HG02840 (cell line): ENCODE measurements around the gene C3.
A peak's percentile ranks its signal among the peaks of the same experiment; 100 is the strongest.
"Not testable (repeated sequence)": the region's sequence is repeated elsewhere in the genome, so short reads cannot be mapped to it uniquely, and the experiment has no call there.

Experiments used
- ATAC-seq: cut with Tn5 transposase; IDR thresholded peaks from one replicate; pipeline ENCODE4 v1.9.1; 2021; ENCODE audit warnings: mild to moderate bottlenecking, moderate library complexity, moderate number of reproducible peaks; ENCODE audit not compliant: unreplicated experiment, low FRiP score

Gene C3

GRCh38 chr19:6720369-6721137 is at the start of gene C3:
TSS of gene C3 (minus strand) at chr19:6720650. CDS start at chr19:6720589, 61 bp downstream.
- ATAC-seq, result no peak

- no peak for ATAC-seq
Measured at GRCh38 chr19:6769006-6769619, 48.7 kb upstream of the C3 start.

GRCh38 chr19:6768236-6768785 is 47.9 kb upstream of the C3 start:
- no peak for ATAC-seq

GRCh38 chr19:6767357-6768235 is 47.1 kb upstream of the C3 start, which contains the start of gene SH2D3A:
TSS of gene SH2D3A (minus strand) at chr19:6767435. CDS start at chr19:6763748, 3,687 bp downstream.
- peak; percentile 71 for ATAC-seq

GRCh38 chr19:6767081-6767356 is 46.6 kb upstream of the C3 start:
- ATAC-seq, result peak; percentile 21

GRCh38 chr19:6766357-6767080 is 46.1 kb upstream of the C3 start:
- no peak for ATAC-seq

- no peak for ATAC-seq
Measured at GRCh38 chr19:6765738-6766356, 45.4 kb upstream of the C3 start.

- not testable (repeated sequence) for ATAC-seq
Measured at GRCh38 chr19:6762253-6762797, 41.9 kb upstream of the C3 start.

- ATAC-seq, result no peak
Measured at GRCh38 chr19:6761053-6761676, 40.7 kb upstream of the C3 start.

GRCh38 chr19:6760606-6761005 is 40.2 kb upstream of the C3 start:
- no peak for ATAC-seq

GRCh38 chr19:6754653-6755463 is 34.4 kb upstream of the C3 start:
- no peak for ATAC-seq

- ATAC-seq, result no peak
Measured at GRCh38 chr19:6754136-6754535, 33.7 kb upstream of the C3 start.

- peak; percentile 64 for ATAC-seq
Measured at GRCh38 chr19:6753178-6754031, 33.0 kb upstream of the C3 start.

GRCh38 chr19:6752256-6753177 is 32.1 kb upstream of the C3 start:
- no peak for ATAC-seq

GRCh38 chr19:6751189-6751588 is 30.7 kb upstream of the C3 start:
- ATAC-seq, result no peak

- ATAC-seq, result no peak
Measured at GRCh38 chr19:6750062-6750461, 29.6 kb upstream of the C3 start.
